Tibial nerve (tissue), 4 donors: ENCODE results near the gene EPHA7.

ENCODE experiments used
- CTCF ChIP-seq, 5 experiments: fragments of 200-600 bp in 3 of 5; fragments of 450-650 bp in 2 of 5; sonication (generic) in 3 of 5; IDR thresholded peaks; one replicate each; pipeline ENCODE4 v1.5.1; 2016 to 2019; ENCODE audit warnings: antibody characterized with exemption in 5 of 5, mild to moderate bottlenecking in 3 of 5, moderate library complexity in 2 of 5
- EP300 ChIP-seq, 2 donors: sonication (generic); formaldehyde crosslinking; IDR thresholded peaks; one replicate each; pipeline ENCODE4 v1.6.1; 2017; ENCODE audit warnings: antibody characterized with exemption in 2 of 2, mild to moderate bottlenecking in 1 of 2
- POLR2A ChIP-seq, 2 donors: fragments of 450-650 bp; IDR thresholded peaks; one replicate each; pipeline ENCODE4 v1.6.1; 2017; ENCODE audit warnings: antibody characterized with exemption in 2 of 2, mild to moderate bottlenecking in 2 of 2, moderate library complexity in 2 of 2

DNA sequence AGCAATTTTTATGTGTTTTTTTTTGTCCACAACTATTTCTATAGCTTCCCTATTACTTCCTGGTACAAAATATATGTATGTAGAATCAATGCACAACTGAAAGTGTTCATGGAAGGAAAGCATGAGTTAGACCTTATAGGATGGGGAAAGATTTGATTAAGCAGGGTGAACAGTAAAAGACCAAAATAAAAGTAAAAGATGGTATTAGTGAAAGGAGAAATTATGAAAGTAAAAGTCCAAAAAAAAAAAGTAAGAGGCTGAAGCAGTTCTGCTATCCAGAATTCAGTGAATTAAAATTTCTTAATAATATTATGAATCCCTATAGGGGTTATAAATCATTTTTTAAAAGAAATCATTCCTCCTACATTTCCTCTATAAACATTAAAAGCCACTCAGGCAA, 114.3 kb downstream of the EPHA7 start:
- TF ChIP-seq CTCF (IDR thresholded peaks at IDR 0.05) (no peak), POLR2A (IDR thresholded peaks at IDR 0.05) (no peak), EP300 (IDR thresholded peaks at IDR 0.05) (no peak)
